SK-N-SH treated with all-trans-retinoic acid at 6 μM for 48 hours (cell line): ENCODE results near the gene SNRPE.

Source experiments
- ATAC-seq: fragments of 200-7000 bp; cut with Tn5 transposase; 3 replicates; pipeline ENCODE4 v1.9.1; 2020; ENCODE audit warnings: mild to moderate bottlenecking, moderate library complexity
- ARNTL ChIP-seq: fragments of 450-650 bp; formaldehyde crosslinking; IDR thresholded peaks from 2 replicates; pipeline ENCODE4 v1.5.0; 2020; ENCODE audit warnings: low read depth, mild to moderate bottlenecking, moderate library complexity, borderline replicate concordance
- CREB5 ChIP-seq: fragments of 250-450 bp; sonication (Bioruptor Pico); IDR thresholded peaks from 2 replicates; pipeline ENCODE4 v1.5.1; 2020; ENCODE audit warnings: low read depth, mild to moderate bottlenecking, moderate library complexity
- CSDC2 ChIP-seq: fragments of 250-450 bp; sonication (Bioruptor Pico); IDR thresholded peaks from 2 replicates; pipeline ENCODE4 v1.5.0; 2020; ENCODE audit warnings: mild to moderate bottlenecking, moderate library complexity
- ESRRG ChIP-seq: fragments of 250-450 bp; sonication (Bioruptor Pico); IDR thresholded peaks from 2 replicates; pipeline ENCODE4 v1.6.1; 2021; ENCODE audit warnings: mild to moderate bottlenecking
- ISL1 ChIP-seq: fragments of 250-450 bp; sonication (Bioruptor Pico); IDR thresholded peaks from 2 replicates; pipeline ENCODE4 v2.1.2; 2022; ENCODE audit warnings: mild to moderate bottlenecking, moderate library complexity
- RARB ChIP-seq: fragments of 250-450 bp; sonication (Bioruptor Pico); IDR thresholded peaks from 2 replicates; pipeline ENCODE4 v1.8.0; 2021; ENCODE audit warnings: mild to moderate bottlenecking, moderate library complexity
- SNAI2 ChIP-seq: fragments of 250-450 bp; sonication (Bioruptor Pico); IDR thresholded peaks from 2 replicates; pipeline ENCODE4 v1.5.0; 2020; ENCODE audit warnings: mild to moderate bottlenecking, moderate library complexity
- TSHZ2 ChIP-seq: fragments of 250-450 bp; sonication (Bioruptor Pico); IDR thresholded peaks from 2 replicates; pipeline ENCODE4 v1.5.0; 2020; ENCODE audit warnings: mild to moderate bottlenecking, moderate library complexity
- ZFP3 ChIP-seq: fragments of 250-450 bp; sonication (Bioruptor Pico); IDR thresholded peaks from 2 replicates; pipeline ENCODE4 v1.5.0; 2020; ENCODE audit warnings: mild to moderate bottlenecking, moderate library complexity
- ZNF565 ChIP-seq: fragments of 450-650 bp; formaldehyde crosslinking; conservative IDR thresholded peaks from 2 replicates; pipeline ENCODE4 v1.5.0; 2020; ENCODE audit warnings: low read depth, mild to moderate bottlenecking, moderate library complexity
- ZNF70 ChIP-seq: fragments of 450-650 bp; formaldehyde crosslinking; IDR thresholded peaks from 2 replicates; pipeline ENCODE4 v1.5.0; 2020; ENCODE audit warnings: mild to moderate bottlenecking, moderate library complexity
- TF ChIP-seq, protein P1 (sequence below): fragments of 250-450 bp; sonication (Bioruptor Pico); IDR thresholded peaks from 2 replicates; pipeline ENCODE4 v1.5.1; 2021; ENCODE audit warnings: mild to moderate bottlenecking, moderate library complexity
- TF ChIP-seq, protein P2 (sequence below): fragments of 250-450 bp; sonication (Bioruptor Pico); IDR thresholded peaks from 2 replicates; pipeline ENCODE4 v1.8.0; 2020; ENCODE audit warnings: mild to moderate bottlenecking, moderate library complexity, borderline replicate concordance
- TF ChIP-seq, protein P3 (sequence below): fragments of 250-450 bp; sonication (Bioruptor Pico); IDR thresholded peaks from 2 replicates; pipeline ENCODE4 v1.8.0; 2021; ENCODE audit warnings: low read depth, mild to moderate bottlenecking, moderate library complexity, borderline replicate concordance

SNRPE gene

GRCh38 chr1:203899869-203900714 lies 38.7 kb downstream of the SNRPE start:
- no peak for ATAC-seq
- no peak for TF ChIP-seq TSHZ2 (CRISPR knock-in tag)
- TF ChIP-seq, all 23 proteins: peak for 0

GRCh38 chr1:203901581-203901980 lies 40.2 kb downstream of the SNRPE start:
- ATAC-seq = no peak
- TF ChIP-seq CREB5 (no peak), ZNF565 (CRISPR knock-in tag) (no peak), ISL1 (no peak), ZFP3 (CRISPR knock-in tag) (no peak), CSDC2 (CRISPR knock-in tag) (no peak), ZNF70 (CRISPR knock-in tag) (no peak), RARB (CRISPR knock-in tag) (no peak), ESRRG (no peak), TSHZ2 (CRISPR knock-in tag) (no peak), SNAI2 (CRISPR knock-in tag) (no peak), ARNTL (CRISPR knock-in tag) (no peak)
- TF ChIP-seq, protein P1, sequence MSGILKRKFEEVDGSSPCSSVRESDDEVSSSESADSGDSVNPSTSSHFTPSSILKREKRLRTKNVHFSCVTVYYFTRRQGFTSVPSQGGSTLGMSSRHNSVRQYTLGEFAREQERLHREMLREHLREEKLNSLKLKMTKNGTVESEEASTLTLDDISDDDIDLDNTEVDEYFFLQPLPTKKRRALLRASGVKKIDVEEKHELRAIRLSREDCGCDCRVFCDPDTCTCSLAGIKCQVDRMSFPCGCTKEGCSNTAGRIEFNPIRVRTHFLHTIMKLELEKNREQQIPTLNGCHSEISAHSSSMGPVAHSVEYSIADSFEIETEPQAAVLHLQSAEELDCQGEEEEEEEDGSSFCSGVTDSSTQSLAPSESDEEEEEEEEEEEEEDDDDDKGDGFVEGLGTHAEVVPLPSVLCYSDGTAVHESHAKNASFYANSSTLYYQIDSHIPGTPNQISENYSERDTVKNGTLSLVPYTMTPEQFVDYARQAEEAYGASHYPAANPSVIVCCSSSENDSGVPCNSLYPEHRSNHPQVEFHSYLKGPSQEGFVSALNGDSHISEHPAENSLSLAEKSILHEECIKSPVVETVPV = no peak
- TF ChIP-seq, protein P2, sequence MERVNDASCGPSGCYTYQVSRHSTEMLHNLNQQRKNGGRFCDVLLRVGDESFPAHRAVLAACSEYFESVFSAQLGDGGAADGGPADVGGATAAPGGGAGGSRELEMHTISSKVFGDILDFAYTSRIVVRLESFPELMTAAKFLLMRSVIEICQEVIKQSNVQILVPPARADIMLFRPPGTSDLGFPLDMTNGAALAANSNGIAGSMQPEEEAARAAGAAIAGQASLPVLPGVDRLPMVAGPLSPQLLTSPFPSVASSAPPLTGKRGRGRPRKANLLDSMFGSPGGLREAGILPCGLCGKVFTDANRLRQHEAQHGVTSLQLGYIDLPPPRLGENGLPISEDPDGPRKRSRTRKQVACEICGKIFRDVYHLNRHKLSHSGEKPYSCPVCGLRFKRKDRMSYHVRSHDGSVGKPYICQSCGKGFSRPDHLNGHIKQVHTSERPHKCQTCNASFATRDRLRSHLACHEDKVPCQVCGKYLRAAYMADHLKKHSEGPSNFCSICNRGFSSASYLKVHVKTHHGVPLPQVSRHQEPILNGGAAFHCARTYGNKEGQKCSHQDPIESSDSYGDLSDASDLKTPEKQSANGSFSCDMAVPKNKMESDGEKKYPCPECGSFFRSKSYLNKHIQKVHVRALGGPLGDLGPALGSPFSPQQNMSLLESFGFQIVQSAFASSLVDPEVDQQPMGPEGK (CRISPR knock-in tag) = no peak

DNA sequence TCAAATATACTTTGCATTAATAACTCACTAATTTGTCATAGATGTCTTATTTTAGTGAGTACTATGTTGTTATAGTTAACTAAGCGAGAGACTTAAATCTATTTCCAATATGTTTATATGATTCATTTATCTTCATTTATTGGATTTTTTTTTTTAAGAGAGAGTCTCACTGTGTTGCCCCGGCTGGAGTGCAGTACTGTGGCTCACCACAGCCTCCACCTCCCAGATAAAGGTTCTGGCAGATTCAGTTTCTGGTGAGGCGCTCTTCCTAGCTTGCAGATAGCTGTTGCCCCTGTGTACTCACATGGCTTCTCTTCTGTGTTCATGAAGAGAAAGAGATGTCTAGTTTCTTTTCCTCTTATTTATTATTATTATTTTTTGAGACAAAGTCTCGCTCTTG lies 43.9 kb downstream of the SNRPE start:
- no peak for ATAC-seq
- TF ChIP-seq ZNF565 (CRISPR knock-in tag) (no peak), ARNTL (CRISPR knock-in tag) (no peak)
- TF ChIP-seq, protein P3, sequence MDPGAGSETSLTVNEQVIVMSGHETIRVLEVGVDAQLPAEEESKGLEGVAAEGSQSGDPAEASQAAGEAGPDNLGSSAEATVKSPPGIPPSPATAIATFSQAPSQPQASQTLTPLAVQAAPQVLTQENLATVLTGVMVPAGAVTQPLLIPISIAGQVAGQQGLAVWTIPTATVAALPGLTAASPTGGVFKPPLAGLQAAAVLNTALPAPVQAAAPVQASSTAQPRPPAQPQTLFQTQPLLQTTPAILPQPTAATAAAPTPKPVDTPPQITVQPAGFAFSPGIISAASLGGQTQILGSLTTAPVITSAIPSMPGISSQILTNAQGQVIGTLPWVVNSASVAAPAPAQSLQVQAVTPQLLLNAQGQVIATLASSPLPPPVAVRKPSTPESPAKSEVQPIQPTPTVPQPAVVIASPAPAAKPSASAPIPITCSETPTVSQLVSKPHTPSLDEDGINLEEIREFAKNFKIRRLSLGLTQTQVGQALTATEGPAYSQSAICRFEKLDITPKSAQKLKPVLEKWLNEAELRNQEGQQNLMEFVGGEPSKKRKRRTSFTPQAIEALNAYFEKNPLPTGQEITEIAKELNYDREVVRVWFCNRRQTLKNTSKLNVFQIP (CRISPR knock-in tag) = no peak
- TF ChIP-seq, protein P1 = no peak
